ENCODE data around the gene ENSA. TPM values are rescaled to one million over a fixed set of nuclear protein-coding genes. Genes with fewer than 3 reads are reported as not detected.
"Not testable (repeated sequence)": the region's sequence is repeated elsewhere in the genome, so short reads cannot be mapped to it uniquely, and the experiment has no call there.

Gene ENSA
- total RNA-seq, 1 experiment from 2014 or later, result 254 TPM

DNA sequence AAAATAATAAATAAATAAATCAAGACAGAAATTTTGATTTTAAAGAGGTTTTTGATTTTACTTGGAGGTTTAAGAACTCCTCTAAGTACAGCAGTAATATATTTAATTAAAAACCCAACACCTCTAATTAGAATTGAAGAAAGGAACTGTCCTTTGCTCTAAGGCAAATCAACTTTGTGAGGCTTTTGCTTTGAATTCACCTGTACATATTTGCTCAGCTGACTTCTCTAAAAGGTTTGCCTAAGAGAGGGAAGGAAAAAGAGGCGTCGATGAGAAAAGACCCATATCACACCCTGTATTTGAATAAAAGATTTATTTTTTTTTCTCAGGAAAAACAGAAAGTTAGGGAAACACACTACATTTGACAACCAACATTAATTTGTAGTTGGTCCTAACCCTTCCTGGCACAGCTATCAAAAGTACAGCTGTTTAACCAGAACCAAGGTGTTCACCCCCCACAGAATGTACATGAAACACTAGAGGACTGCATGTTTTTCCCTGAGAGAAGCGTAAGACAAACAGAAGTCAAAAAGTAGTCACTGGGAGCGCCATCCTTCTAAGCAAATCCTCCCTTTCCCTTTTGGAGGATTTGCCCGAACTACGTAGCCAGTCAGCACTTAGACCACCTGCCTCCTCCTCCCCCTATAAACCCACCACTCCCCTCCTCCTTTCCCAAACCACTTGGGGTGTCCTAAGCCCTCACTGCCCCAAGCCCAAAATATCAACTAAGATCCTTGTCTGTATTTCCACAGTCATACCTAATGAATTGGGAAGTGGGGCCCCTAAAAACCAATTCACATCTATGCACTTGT lies 54.9 kb downstream of the ENSA start:
- ATAC-seq, result no peak
- no peaks in the 10 kb centered on the region for H3K9me3 Mint-ChIP-seq
- ChIA-PET CTCF (interaction anchor here (1.0 to 7.2 kb wide), 3 partner anchors 13 to 42 kb away, joined by 3 to 68 read pairs (median 5); no protein-coding TSS in a partner anchor), POLR2A (interaction anchor here (0.6 to 9.4 kb wide), 2 partner anchors 11 to 31 kb away, joined by 3 to 188 read pairs; no protein-coding TSS in a partner anchor)
- no peaks in the 10 kb centered on the region; the same call in 1 of the 2 replicates for H3K27me3 Mint-ChIP-seq (ENCODE audit: low read depth)
- H3K4me3 Mint-ChIP-seq, result peak overlapping the region; percentile 92
- H3K4me1 Mint-ChIP-seq, result peaks cover 62% of the 10 kb centered on the region
- H3K27ac Mint-ChIP-seq, result peak overlapping the region; percentile 97
- peaks cover 76% of the 10 kb centered on the region for H3K36me3 Mint-ChIP-seq
- no peak for DNase-seq (ENCODE audit: low spot score)
- TF ChIP-seq GABPB1 (CRISPR knock-in tag; IDR thresholded peaks at IDR 0.05) (no peak), ZNF671 (CRISPR knock-in tag; IDR thresholded peaks at IDR 0.05) (0 out of 2 replicates have a peak, but pooled peaks have one; percentile 54), ATF1 (CRISPR knock-in tag; IDR thresholded peaks at IDR 0.05) (no peak), EMX1 (CRISPR knock-in tag; IDR thresholded peaks at IDR 0.05) (peak; percentile 44; the same call in 1 of the 2 replicates), RORB (CRISPR knock-in tag; IDR thresholded peaks at IDR 0.05) (no peak), PRRX2 (CRISPR knock-in tag; IDR thresholded peaks at IDR 0.05) (0 out of 2 replicates have a peak, but pooled peaks have one; percentile 73), ZNF416 (CRISPR knock-in tag; IDR thresholded peaks at IDR 0.05) (0 out of 2 replicates have a peak, but pooled peaks have one; percentile 44), GTF2I (CRISPR knock-in tag; conservative IDR thresholded peaks at IDR 0.05) (no peak), NFATC4 (CRISPR knock-in tag; IDR thresholded peaks at IDR 0.05) (peak; percentile 70; the same call in 1 of the 2 replicates), ZNF121 (CRISPR knock-in tag; IDR thresholded peaks at IDR 0.05) (no peak)
- TF ChIP-seq, protein P1, sequence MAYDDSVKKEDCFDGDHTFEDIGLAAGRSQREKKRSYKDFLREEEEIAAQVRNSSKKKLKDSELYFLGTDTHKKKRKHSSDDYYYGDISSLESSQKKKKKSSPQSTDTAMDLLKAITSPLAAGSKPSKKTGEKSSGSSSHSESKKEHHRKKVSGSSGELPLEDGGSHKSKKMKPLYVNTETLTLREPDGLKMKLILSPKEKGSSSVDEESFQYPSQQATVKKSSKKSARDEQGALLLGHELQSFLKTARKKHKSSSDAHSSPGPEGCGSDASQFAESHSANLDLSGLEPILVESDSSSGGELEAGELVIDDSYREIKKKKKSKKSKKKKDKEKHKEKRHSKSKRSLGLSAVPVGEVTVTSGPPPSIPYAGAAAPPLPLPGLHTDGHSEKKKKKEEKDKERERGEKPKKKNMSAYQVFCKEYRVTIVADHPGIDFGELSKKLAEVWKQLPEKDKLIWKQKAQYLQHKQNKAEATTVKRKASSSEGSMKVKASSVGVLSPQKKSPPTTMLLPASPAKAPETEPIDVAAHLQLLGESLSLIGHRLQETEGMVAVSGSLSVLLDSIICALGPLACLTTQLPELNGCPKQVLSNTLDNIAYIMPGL (CRISPR knock-in tag; IDR thresholded peaks at IDR 0.05), result no peak
- TF ChIP-seq, protein P2, sequence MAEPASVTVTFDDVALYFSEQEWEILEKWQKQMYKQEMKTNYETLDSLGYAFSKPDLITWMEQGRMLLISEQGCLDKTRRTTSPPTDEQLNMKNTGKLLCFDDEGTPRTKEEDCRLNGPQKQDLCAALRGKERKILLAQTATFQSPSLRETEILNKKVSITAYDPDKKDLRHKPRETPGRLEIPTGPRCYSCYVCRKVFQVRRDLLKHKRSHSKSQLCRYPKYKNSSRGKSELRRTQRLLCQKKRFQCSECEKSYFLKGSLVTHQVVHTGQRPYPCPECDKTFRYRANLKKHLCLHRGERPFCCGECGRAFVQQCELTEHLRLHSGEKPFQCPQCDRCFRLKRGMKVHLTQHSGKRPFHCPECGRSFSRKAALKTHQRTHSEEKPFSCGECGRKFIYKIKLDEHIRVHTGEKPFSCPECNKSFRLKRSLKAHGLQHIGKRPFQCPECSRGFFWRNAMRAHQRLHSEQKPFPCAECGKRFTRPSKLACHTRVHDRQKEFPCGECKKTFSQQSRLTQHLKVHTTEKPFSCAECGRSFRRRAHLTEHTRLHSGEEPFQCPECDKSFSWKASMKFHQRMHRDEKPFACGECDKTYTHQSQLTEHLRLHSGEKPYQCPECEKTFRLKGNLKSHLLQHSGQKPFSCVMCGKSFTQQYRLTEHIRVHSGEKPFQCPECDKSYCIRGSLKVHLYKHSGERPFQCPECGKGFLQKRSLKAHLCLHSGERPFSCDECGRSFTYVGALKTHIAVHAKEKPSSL (CRISPR knock-in tag; conservative IDR thresholded peaks at IDR 0.05), result 0 out of 2 replicates have a peak, but pooled peaks have one; percentile 31

DNA sequence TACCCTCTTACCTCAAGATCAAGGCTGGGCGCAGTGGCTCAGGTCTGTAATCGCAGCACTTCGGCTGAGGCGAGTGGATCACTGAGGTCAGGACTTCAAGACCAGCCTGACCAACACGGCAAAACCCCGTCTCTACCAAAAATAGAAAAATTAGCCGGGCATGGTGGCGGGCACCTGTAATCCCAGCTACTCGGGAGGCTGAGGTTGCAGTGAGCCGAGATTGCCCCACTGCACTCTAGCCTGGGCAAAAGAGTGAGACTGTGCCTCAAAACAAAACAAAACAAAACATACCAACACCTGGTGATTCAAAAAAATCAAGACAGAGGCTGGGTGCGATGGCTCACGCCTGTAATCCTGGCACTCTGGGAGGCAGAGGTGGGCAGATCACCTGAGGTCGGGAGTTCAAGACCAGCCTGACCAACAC lies 55.8 kb downstream of the ENSA start:
- peak overlapping the region; percentile 97 for H3K27ac Mint-ChIP-seq

More for the DNA sequence above, 55.8 kb downstream of the ENSA start:
- not testable (repeated sequence) for H3K27me3 Mint-ChIP-seq (ENCODE audit: low read depth); DNase-seq (ENCODE audit: low spot score); H3K9me3 Mint-ChIP-seq; ATAC-seq
- Mint-ChIP-seq H3K4me1 (peaks cover 70% of the 10 kb centered on the region), H3K36me3 (peaks cover 73% of the 10 kb centered on the region), H3K4me3 (peak overlapping the region; percentile 46)
- POLR2A ChIA-PET, result interaction anchor here (0.9 to 9.4 kb wide), 2 partner anchors 10 to 56 kb away, joined by 7 to 188 read pairs; partner anchors contain the start of gene ENSA
- CTCF ChIA-PET, result interaction anchor here (0.9 to 7.2 kb wide), 2 partner anchors 13 to 36 kb away, joined by 3 to 68 read pairs; no protein-coding TSS in a partner anchor
- TF ChIP-seq, protein P3, sequence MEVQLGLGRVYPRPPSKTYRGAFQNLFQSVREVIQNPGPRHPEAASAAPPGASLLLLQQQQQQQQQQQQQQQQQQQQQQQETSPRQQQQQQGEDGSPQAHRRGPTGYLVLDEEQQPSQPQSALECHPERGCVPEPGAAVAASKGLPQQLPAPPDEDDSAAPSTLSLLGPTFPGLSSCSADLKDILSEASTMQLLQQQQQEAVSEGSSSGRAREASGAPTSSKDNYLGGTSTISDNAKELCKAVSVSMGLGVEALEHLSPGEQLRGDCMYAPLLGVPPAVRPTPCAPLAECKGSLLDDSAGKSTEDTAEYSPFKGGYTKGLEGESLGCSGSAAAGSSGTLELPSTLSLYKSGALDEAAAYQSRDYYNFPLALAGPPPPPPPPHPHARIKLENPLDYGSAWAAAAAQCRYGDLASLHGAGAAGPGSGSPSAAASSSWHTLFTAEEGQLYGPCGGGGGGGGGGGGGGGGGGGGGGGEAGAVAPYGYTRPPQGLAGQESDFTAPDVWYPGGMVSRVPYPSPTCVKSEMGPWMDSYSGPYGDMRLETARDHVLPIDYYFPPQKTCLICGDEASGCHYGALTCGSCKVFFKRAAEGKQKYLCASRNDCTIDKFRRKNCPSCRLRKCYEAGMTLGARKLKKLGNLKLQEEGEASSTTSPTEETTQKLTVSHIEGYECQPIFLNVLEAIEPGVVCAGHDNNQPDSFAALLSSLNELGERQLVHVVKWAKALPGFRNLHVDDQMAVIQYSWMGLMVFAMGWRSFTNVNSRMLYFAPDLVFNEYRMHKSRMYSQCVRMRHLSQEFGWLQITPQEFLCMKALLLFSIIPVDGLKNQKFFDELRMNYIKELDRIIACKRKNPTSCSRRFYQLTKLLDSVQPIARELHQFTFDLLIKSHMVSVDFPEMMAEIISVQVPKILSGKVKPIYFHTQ (CRISPR knock-in tag; IDR thresholded peaks at IDR 0.05), result peak; percentile 47; the same call in 1 of the 2 replicates

All from WTC11 (cell line).